SU-DHL-6 (cell line): Measurements from ENCODE around the gene TJP2.

ENCODE experiments used
- H2AFZ ChIP-seq: fragments of 200-600 bp; sonication (generic); 2 replicates; pipeline ENCODE4 v1.6.1; 2014; ENCODE audit warnings: low read depth, mild to moderate bottlenecking, moderate library complexity, mixed read lengths, antibody characterized with exemption, low read length; ENCODE audit not compliant: severe bottlenecking
- H3F3A ChIP-seq: fragments of 200-600 bp; shearing (Covaris generic); 2 replicates; pipeline ENCODE4 v1.6.0; 2016; ENCODE audit warnings: antibody characterized with exemption, mild to moderate bottlenecking; ENCODE audit not compliant: insufficient read depth
- H3K27ac ChIP-seq: fragments of 200-600 bp; sonication (generic); 2 replicates; pipeline ENCODE4 v1.5.1; 2016; ENCODE audit warnings: low read depth, mild to moderate bottlenecking, low read length, moderate library complexity, mixed read lengths
- H3K27me3 ChIP-seq: fragments of 200-600 bp; sonication (generic), shearing (Covaris generic); 2 replicates; pipeline ENCODE4 v1.6.0; 2014; ENCODE audit warnings: mild to moderate bottlenecking, low read length
- H3K36me3 ChIP-seq: fragments of 200-600 bp; sonication (generic); 2 replicates; pipeline ENCODE4 v1.6.1; 2014; ENCODE audit warnings: mild to moderate bottlenecking, low read length, mixed read lengths
- H3K4me2 ChIP-seq: fragments of 300-600, 200-600 bp; shearing (Covaris generic), sonication (generic); 2 replicates; pipeline ENCODE4 v1.6.0; 2014; ENCODE audit warnings: low read length, low read depth, mild to moderate bottlenecking; ENCODE audit not compliant: poor library complexity, severe bottlenecking
- H3K4me3 ChIP-seq: fragments of 200-600 bp; sonication (generic); 2 replicates; pipeline ENCODE4 v1.5.1; 2014; ENCODE audit warnings: antibody characterized with exemption, low read length, mild to moderate bottlenecking, mixed read lengths; ENCODE audit not compliant: insufficient read depth, poor library complexity, severe bottlenecking
- H3K79me2 ChIP-seq: fragments of 200-600 bp; sonication (generic); 2 replicates; pipeline ENCODE4 v1.6.1; 2014; ENCODE audit warnings: mild to moderate bottlenecking, low read length, moderate library complexity; ENCODE audit not compliant: insufficient read depth
- H3K9ac ChIP-seq: fragments of 200-600 bp; sonication (generic); 2 replicates; pipeline ENCODE4 v1.7.0; 2014; ENCODE audit warnings: mild to moderate bottlenecking, low read length
- H3K9me2 ChIP-seq: fragments of 200-600 bp; sonication (generic); replicated peaks from 2 replicates; pipeline ENCODE4 v1.6.1; 2014; ENCODE audit warnings: low read length; ENCODE audit not compliant: insufficient read depth
- H3K9me3 ChIP-seq: fragments of 200-600 bp; sonication (generic); 2 replicates; pipeline ENCODE4 v1.6.1; 2014; ENCODE audit warnings: low read length, mixed read lengths; ENCODE audit not compliant: insufficient read depth
- H4K20me1 ChIP-seq: fragments of 200-600 bp; sonication (generic); 2 replicates; pipeline ENCODE4 v1.6.1; 2014; ENCODE audit warnings: low read depth, mild to moderate bottlenecking, antibody characterized with exemption, low read length, moderate library complexity, mixed read lengths
- CTCF ChIP-seq: fragments of 200-600 bp; sonication (generic); IDR thresholded peaks from one replicate; pipeline ENCODE4 v1.5.1; 2017; ENCODE audit warnings: antibody characterized with exemption, mild to moderate bottlenecking, low read length, moderate library complexity; ENCODE audit not compliant: insufficient read depth, poor library complexity, severe bottlenecking
- EZH2phosphoT487 ChIP-seq: fragments of 200-600 bp; sonication (generic), shearing (Covaris generic); conservative IDR thresholded peaks from 2 replicates; pipeline ENCODE4 v1.6.1; 2018; ENCODE audit warnings: mild to moderate bottlenecking, antibody characterized with exemption, low read length, moderate library complexity, mixed read lengths

TJP2 gene

GRCh38 chr9:69145144-69145715, 28.8 kb upstream of the TJP2 start:
- H3K36me3 ChIP-seq = no peaks in the 10 kb centered on the region
- no peaks in the 10 kb centered on the region for H3K27me3 ChIP-seq
- H3K4me3 ChIP-seq = no peak overlapping the region
- TF ChIP-seq EZH2phosphoT487 (no peak), CTCF (no peak)
- no peak overlapping the region for H3K9ac ChIP-seq
- H2AFZ ChIP-seq = no peak overlapping the region
- no peaks in the 10 kb centered on the region for H3K9me2 ChIP-seq
- H3F3A ChIP-seq = no peaks in the 10 kb centered on the region
- no peak overlapping the region for H3K27ac ChIP-seq
- no peaks in the 10 kb centered on the region for H3K79me2 ChIP-seq
- H4K20me1 ChIP-seq = no peaks in the 10 kb centered on the region
- no peak overlapping the region for H3K4me2 ChIP-seq
- no peaks in the 10 kb centered on the region for H3K9me3 ChIP-seq

GRCh38 chr9:69147041-69147834, 26.8 kb upstream of the TJP2 start:
- Histone ChIP-seq H3K27me3 (no peaks in the 10 kb centered on the region), H3K9me2 (no peaks in the 10 kb centered on the region), H3K4me2 (no peak overlapping the region), H3K27ac (no peak overlapping the region), H2AFZ (no peak overlapping the region), H3K4me3 (no peak overlapping the region), H4K20me1 (no peaks in the 10 kb centered on the region), H3K36me3 (no peaks in the 10 kb centered on the region), H3K79me2 (no peaks in the 10 kb centered on the region), H3F3A (no peaks in the 10 kb centered on the region), H3K9me3 (no peaks in the 10 kb centered on the region), H3K9ac (no peak overlapping the region)
- TF ChIP-seq CTCF = no peak
- no peak for TF ChIP-seq EZH2phosphoT487

GRCh38 chr9:69149321-69149807, 24.7 kb upstream of the TJP2 start:
- Histone ChIP-seq H3K79me2 (no peaks in the 10 kb centered on the region), H3K27ac (no peak overlapping the region), H3K4me3 (no peak overlapping the region)

More at GRCh38 chr9:69149321-69149807, 24.7 kb upstream of the TJP2 start:
- Histone ChIP-seq H2AFZ (no peak overlapping the region), H3F3A (no peaks in the 10 kb centered on the region), H3K4me2 (no peak overlapping the region), H3K9me2 (no peaks in the 10 kb centered on the region), H3K36me3 (no peaks in the 10 kb centered on the region), H3K9ac (no peak overlapping the region), H4K20me1 (no peaks in the 10 kb centered on the region), H3K9me3 (no peaks in the 10 kb centered on the region), H3K27me3 (no peaks in the 10 kb centered on the region)
- TF ChIP-seq CTCF (no peak), EZH2phosphoT487 (no peak)
